ENCODE results near the gene MAP2K5.

- TF ChIP-seq, protein P1, sequence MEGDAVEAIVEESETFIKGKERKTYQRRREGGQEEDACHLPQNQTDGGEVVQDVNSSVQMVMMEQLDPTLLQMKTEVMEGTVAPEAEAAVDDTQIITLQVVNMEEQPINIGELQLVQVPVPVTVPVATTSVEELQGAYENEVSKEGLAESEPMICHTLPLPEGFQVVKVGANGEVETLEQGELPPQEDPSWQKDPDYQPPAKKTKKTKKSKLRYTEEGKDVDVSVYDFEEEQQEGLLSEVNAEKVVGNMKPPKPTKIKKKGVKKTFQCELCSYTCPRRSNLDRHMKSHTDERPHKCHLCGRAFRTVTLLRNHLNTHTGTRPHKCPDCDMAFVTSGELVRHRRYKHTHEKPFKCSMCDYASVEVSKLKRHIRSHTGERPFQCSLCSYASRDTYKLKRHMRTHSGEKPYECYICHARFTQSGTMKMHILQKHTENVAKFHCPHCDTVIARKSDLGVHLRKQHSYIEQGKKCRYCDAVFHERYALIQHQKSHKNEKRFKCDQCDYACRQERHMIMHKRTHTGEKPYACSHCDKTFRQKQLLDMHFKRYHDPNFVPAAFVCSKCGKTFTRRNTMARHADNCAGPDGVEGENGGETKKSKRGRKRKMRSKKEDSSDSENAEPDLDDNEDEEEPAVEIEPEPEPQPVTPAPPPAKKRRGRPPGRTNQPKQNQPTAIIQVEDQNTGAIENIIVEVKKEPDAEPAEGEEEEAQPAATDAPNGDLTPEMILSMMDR (IDR thresholded peaks at IDR 0.05; ENCODE audit: low read length) = no peak
- no peak for TF ChIP-seq EZH2phosphoT487 (IDR thresholded peaks at IDR 0.05; ENCODE audit: low read length)
Measured at GRCh38 chr15:67560320-67560719, 17.8 kb downstream of the MAP2K5 start.

All from MM.1S (cell line).